Activated naive CD4-positive, alpha-beta T cell treated with anti-CD3 and anti-CD28 coated beads, Interleukin-2, amount 10 ng/mL, durations not matched to agents 7 days and 5 days (primary cell): ENCODE results near the gene SUGP2.
"Not testable (repeated sequence)": the region's sequence is repeated elsewhere in the genome, so short reads cannot be mapped to it uniquely, and the experiment has no call there.

Source experiments
- CTCF ChIA-PET: fragments of 350-600 bp; sonication (Branson Sonifier 250); formaldehyde crosslinking; loops from one replicate; lab custom pipeline; 2021; ENCODE audit warnings: antibody characterized with exemption; lab: Charles Lee
- DNase-seq: peaks from one replicate; pipeline ENCODE4 v3.0.0-alpha.2; 2020
- H3K27ac Mint-ChIP-seq: one replicate; pipeline ENCODE4 v1.8.0; 2021; ENCODE audit warnings: mild to moderate bottlenecking, moderate library complexity, mixed read lengths
- H3K27me3 Mint-ChIP-seq: one replicate; pipeline ENCODE4 v1.8.0; 2021; ENCODE audit warnings: mild to moderate bottlenecking, mixed read lengths
- H3K36me3 Mint-ChIP-seq: one replicate; pipeline ENCODE4 v1.8.0; 2021; ENCODE audit warnings: mixed read lengths
- H3K4me1 Mint-ChIP-seq: one replicate; pipeline ENCODE4 v1.8.0; 2021; ENCODE audit warnings: mixed read lengths
- H3K4me3 Mint-ChIP-seq: one replicate; pipeline ENCODE4 v1.8.0; 2021; ENCODE audit warnings: mild to moderate bottlenecking, moderate library complexity, mixed read lengths
- H3K9me3 Mint-ChIP-seq: one replicate; pipeline ENCODE4 v1.8.0; 2021; ENCODE audit warnings: mixed read lengths

The SUGP2 gene

GRCh38 chr19:18954094-18954493, 79.2 kb downstream of the SUGP2 start:
- no peaks in the 10 kb centered on the region for H3K4me1 Mint-ChIP-seq
- H3K4me3 Mint-ChIP-seq, result no peak overlapping the region
- CTCF ChIA-PET, result no interaction called here
- H3K27ac Mint-ChIP-seq, result no peak overlapping the region
- H3K36me3 Mint-ChIP-seq, result no peaks in the 10 kb centered on the region
- peaks cover 24% of the 10 kb centered on the region for H3K27me3 Mint-ChIP-seq
- peaks cover 4% of the 10 kb centered on the region for H3K9me3 Mint-ChIP-seq
- DNase-seq, result no peak

- H3K4me3 Mint-ChIP-seq, H3K27ac Mint-ChIP-seq, H3K4me1 Mint-ChIP-seq, H3K36me3 Mint-ChIP-seq, H3K9me3 Mint-ChIP-seq, DNase-seq: not testable (repeated sequence)
- H3K27me3 Mint-ChIP-seq, result peaks cover 19% of the 10 kb centered on the region
- CTCF ChIA-PET, result interaction anchor here (0.6 kb wide), 1 partner anchor 20 kb away, joined by 3 read pairs; no protein-coding TSS in a partner anchor
Observed at GRCh38 chr19:18952364-18953003, 80.8 kb downstream of the SUGP2 start.

GRCh38 chr19:18951721-18952281, 81.5 kb downstream of the SUGP2 start:
- no peak for DNase-seq
- Mint-ChIP-seq H3K36me3 (no peaks in the 10 kb centered on the region), H3K4me1 (no peaks in the 10 kb centered on the region), H3K27ac (no peak overlapping the region), H3K9me3 (peaks cover 4% of the 10 kb centered on the region), H3K27me3 (peaks cover 23% of the 10 kb centered on the region), H3K4me3 (no peak overlapping the region)
- CTCF ChIA-PET, result no interaction called here

GRCh38 chr19:18949858-18950257, 83.5 kb downstream of the SUGP2 start:
- H3K9me3 Mint-ChIP-seq, result peaks cover under 1% of the 10 kb centered on the region
- no peak overlapping the region for H3K27ac Mint-ChIP-seq
- DNase-seq, result no peak
- no peaks in the 10 kb centered on the region for H3K36me3 Mint-ChIP-seq
- H3K27me3 Mint-ChIP-seq, result peaks cover 34% of the 10 kb centered on the region
- CTCF ChIA-PET, result no interaction called here
- H3K4me3 Mint-ChIP-seq, result no peak overlapping the region
- no peaks in the 10 kb centered on the region for H3K4me1 Mint-ChIP-seq

GRCh38 chr19:18948976-18949356, 84.4 kb downstream of the SUGP2 start:
- Mint-ChIP-seq H3K27me3 (peaks cover 38% of the 10 kb centered on the region), H3K27ac (no peak overlapping the region), H3K4me3 (no peak overlapping the region), H3K36me3 (no peaks in the 10 kb centered on the region), H3K4me1 (peaks cover 2% of the 10 kb centered on the region), H3K9me3 (no peaks in the 10 kb centered on the region)
- no peak for DNase-seq
- CTCF ChIA-PET, result no interaction called here

GRCh38 chr19:18948075-18948975, 85.0 kb downstream of the SUGP2 start:
- CTCF ChIA-PET, result no interaction called here

GRCh38 chr19:18946918-18947317, 86.4 kb downstream of the SUGP2 start:
- Mint-ChIP-seq H3K27ac (no peak overlapping the region), H3K9me3 (no peaks in the 10 kb centered on the region)

More at GRCh38 chr19:18948075-18948975, 85.0 kb downstream of the SUGP2 start:
- no peaks in the 10 kb centered on the region for H3K9me3 Mint-ChIP-seq
- H3K27ac Mint-ChIP-seq, result no peak overlapping the region
- H3K36me3 Mint-ChIP-seq, result no peaks in the 10 kb centered on the region
- DNase-seq, result no peak
- H3K4me1 Mint-ChIP-seq, result peaks cover 2% of the 10 kb centered on the region
- H3K4me3 Mint-ChIP-seq, result no peak overlapping the region
- H3K27me3 Mint-ChIP-seq, result peaks cover 42% of the 10 kb centered on the region

GRCh38 chr19:18946335-18946734, 87.0 kb downstream of the SUGP2 start:
- Mint-ChIP-seq H3K9me3 (no peaks in the 10 kb centered on the region), H3K27ac (no peak overlapping the region), H3K4me1 (peaks cover 2% of the 10 kb centered on the region), H3K4me3 (no peak overlapping the region), H3K36me3 (no peaks in the 10 kb centered on the region), H3K27me3 (peaks cover 48% of the 10 kb centered on the region)
- CTCF ChIA-PET, result no interaction called here
- DNase-seq, result no peak

More at GRCh38 chr19:18946918-18947317, 86.4 kb downstream of the SUGP2 start:
- Mint-ChIP-seq H3K27me3 (peaks cover 48% of the 10 kb centered on the region), H3K4me3 (no peak overlapping the region), H3K4me1 (peaks cover 2% of the 10 kb centered on the region), H3K36me3 (no peaks in the 10 kb centered on the region)
- DNase-seq, result no peak
- CTCF ChIA-PET, result no interaction called here

- Mint-ChIP-seq H3K27me3 (peaks cover 54% of the 10 kb centered on the region), H3K27ac (no peak overlapping the region), H3K36me3 (no peaks in the 10 kb centered on the region), H3K9me3 (no peaks in the 10 kb centered on the region), H3K4me1 (peaks cover 6% of the 10 kb centered on the region), H3K4me3 (no peak overlapping the region)
- CTCF ChIA-PET, result interaction anchor here (1.2 kb wide), 1 partner anchor 41 kb away, joined by 3 read pairs; no protein-coding TSS in a partner anchor
- no peak for DNase-seq
Observed at GRCh38 chr19:18945297-18945696, 88.0 kb downstream of the SUGP2 start.

GRCh38 chr19:18943465-18943864, 89.9 kb downstream of the SUGP2 start:
- peaks cover 9% of the 10 kb centered on the region for H3K4me1 Mint-ChIP-seq
- H3K9me3 Mint-ChIP-seq, result no peaks in the 10 kb centered on the region
- no peak overlapping the region for H3K27ac Mint-ChIP-seq
- DNase-seq, result no peak
- no peaks in the 10 kb centered on the region for H3K36me3 Mint-ChIP-seq
- H3K4me3 Mint-ChIP-seq, result no peak overlapping the region
- CTCF ChIA-PET, result interaction anchor here (1.6 kb wide), 1 partner anchor 14 kb away, joined by 6 read pairs; no protein-coding TSS in a partner anchor
- peaks cover 72% of the 10 kb centered on the region for H3K27me3 Mint-ChIP-seq

- CTCF ChIA-PET, result interaction anchor here (1.6 kb wide), 1 partner anchor 13 kb away, joined by 6 read pairs; no protein-coding TSS in a partner anchor
- H3K4me3 Mint-ChIP-seq, result no peak overlapping the region
- H3K36me3 Mint-ChIP-seq, result no peaks in the 10 kb centered on the region
- H3K27ac Mint-ChIP-seq, result no peak overlapping the region
- H3K27me3 Mint-ChIP-seq, result peaks cover 80% of the 10 kb centered on the region
- no peak for DNase-seq
- no peaks in the 10 kb centered on the region for H3K9me3 Mint-ChIP-seq
- peaks cover 9% of the 10 kb centered on the region for H3K4me1 Mint-ChIP-seq
Observed at GRCh38 chr19:18942692-18943091, 90.6 kb downstream of the SUGP2 start.

- no peak for DNase-seq
- Mint-ChIP-seq H3K4me1 (peaks cover 9% of the 10 kb centered on the region), H3K27me3 (peaks cover 85% of the 10 kb centered on the region), H3K9me3 (no peaks in the 10 kb centered on the region), H3K27ac (no peak overlapping the region), H3K4me3 (no peak overlapping the region), H3K36me3 (no peaks in the 10 kb centered on the region)
- CTCF ChIA-PET, result interaction anchor here (1.6 kb wide), 1 partner anchor 12 kb away, joined by 6 read pairs; no protein-coding TSS in a partner anchor
Observed at GRCh38 chr19:18941628-18942354, 91.5 kb downstream of the SUGP2 start.
